H1 (cell line): ENCODE data around the gene CNFN. TPM values are rescaled to one million over a fixed set of nuclear protein-coding genes. Genes with fewer than 3 reads are reported as not detected.

Source experiments
- CTCF ChIA-PET: fragments of 300-600 bp; sonication (Branson Sonifier 250); formaldehyde crosslinking; loops from one replicate; lab custom pipeline; 2021; ENCODE audit not compliant: partially characterized antibody; lab: Charles Lee
- POLR2A ChIA-PET: fragments of 300-600 bp; sonication (Branson Sonifier 250); formaldehyde crosslinking; loops from one replicate; lab custom pipeline; 2021; ENCODE audit warnings: inconsistent platforms; ENCODE audit not compliant: partially characterized antibody; lab: Charles Lee
- DNase-seq, 2 experiments: peaks; one replicate each; pipeline versions ENCODE4 v3.0.0 to v3.0.0-alpha.2; 2010 to 2022; ENCODE audit warnings: low spot score in 2 of 2, low read depth in 1 of 2, mixed read lengths in 1 of 2
- FAIRE-seq: peaks from 2 replicates; lab custom pipeline; 2011; peaks lifted over from hg19 to GRCh38; lab: Jason Lieb, UNC
- H2AFZ ChIP-seq: 2 replicates; pipeline ENCODE4 v1.8.1; 2012; ENCODE audit warnings: low read length, inconsistent platforms
- H2AK5ac ChIP-seq: 2 replicates; pipeline ENCODE4 v1.6.1; 2013; ENCODE audit warnings: low read depth, low read length
- H2BK120ac ChIP-seq: replicated peaks from 2 replicates; pipeline ENCODE3; 2013; ENCODE audit warnings: low read depth, low read length, inconsistent platforms
- H2BK12ac ChIP-seq: 2 replicates; pipeline ENCODE4 v1.6.1; 2013; ENCODE audit warnings: low read depth, low read length
- H2BK15ac ChIP-seq: 2 replicates; pipeline ENCODE4 v1.6.1; 2013; ENCODE audit warnings: low read length
- H2BK20ac ChIP-seq: 2 replicates; pipeline ENCODE4 v1.6.1; 2013; ENCODE audit warnings: low read length
- H2BK5ac ChIP-seq: 2 replicates; pipeline ENCODE4 v1.6.1; 2013; ENCODE audit warnings: low read depth, low read length
- H3K14ac ChIP-seq: 2 replicates; pipeline ENCODE4 v1.6.1; 2013; ENCODE audit warnings: inconsistent platforms; ENCODE audit not compliant: insufficient read length
- H3K18ac ChIP-seq: 2 replicates; pipeline ENCODE4 v1.6.1; 2013; ENCODE audit warnings: low read length; ENCODE audit errors: extremely low read depth
- H3K23ac ChIP-seq: 2 replicates; pipeline ENCODE4 v1.6.1; 2013; ENCODE audit warnings: inconsistent platforms; ENCODE audit not compliant: insufficient read length
- H3K23me2 ChIP-seq: 2 replicates; pipeline ENCODE4 v1.6.1; 2013; ENCODE audit warnings: low read depth, low read length
- H3K27ac ChIP-seq: 2 replicates; pipeline ENCODE4 v1.6.1; 2011; ENCODE audit warnings: low read depth, low read length, inconsistent platforms
- H3K27me3 ChIP-seq, 4 experiments: replicated peaks in 1 of 4; 1 replicate in 1 of 4; 2 replicates in 3 of 4; pipeline versions ENCODE4 v1.6.1 to v1.8.1; 2011 to 2013; ENCODE audit warnings: low read length in 3 of 4, mild to moderate bottlenecking in 3 of 4, inconsistent platforms in 2 of 4, mixed read lengths in 2 of 4, moderate library complexity in 1 of 4; ENCODE audit not compliant: control insufficient read depth in 3 of 4, insufficient read depth in 3 of 4; ENCODE audit errors: extremely low read depth in 1 of 4
- H3K36me3 ChIP-seq, 4 experiments: 2 replicates each; pipeline versions ENCODE4 v1.6.1 to v1.8.1; 2011 to 2013; ENCODE audit warnings: mild to moderate bottlenecking in 4 of 4, low read length in 3 of 4, moderate library complexity in 2 of 4, control low read depth in 1 of 4, inconsistent platforms in 1 of 4; ENCODE audit not compliant: insufficient read depth in 4 of 4, control insufficient read depth in 2 of 4
- H3K4ac ChIP-seq: replicated peaks from 2 replicates; pipeline ENCODE3; 2013; ENCODE audit warnings: low read length, low read depth, mixed read lengths, inconsistent platforms; ENCODE audit not compliant: insufficient read length
- H3K4me1 ChIP-seq, 4 experiments: replicated peaks in 1 of 4; 1 replicate in 1 of 4; 2 replicates in 3 of 4; pipeline versions ENCODE4 v1.6.1 to v1.8.1; 2011 to 2013; ENCODE audit warnings: low read length in 3 of 4, inconsistent platforms in 2 of 4, mixed read lengths in 1 of 4; ENCODE audit not compliant: insufficient read depth in 4 of 4, control insufficient read depth in 3 of 4
- H3K4me2 ChIP-seq, 2 experiments: 2 replicates each; pipeline versions ENCODE4 v1.6.1 to v1.8.1; 2011 to 2013; ENCODE audit warnings: low read depth in 2 of 2, low read length in 2 of 2, control low read depth in 1 of 2, inconsistent platforms in 1 of 2, mild to moderate bottlenecking in 1 of 2; ENCODE audit not compliant: insufficient read depth in 1 of 2
- H3K4me3 ChIP-seq, 4 experiments: fragments of 200-600, 300-600 bp in 1 of 4; sonication (generic), shearing (Covaris generic), sonication (Bioruptor Twin) in 1 of 4; 2 replicates each; pipeline versions ENCODE4 v1.5.1 to v1.8.1; 2011 to 2016; ENCODE audit warnings: low read length in 4 of 4, low read depth in 3 of 4, control low read depth in 2 of 4, inconsistent platforms in 2 of 4, mild to moderate bottlenecking in 2 of 4, mixed read lengths in 1 of 4, moderate library complexity in 1 of 4; ENCODE audit not compliant: insufficient read depth in 2 of 4; ENCODE audit errors: extremely low read depth in 1 of 4
- H3K56ac ChIP-seq: replicated peaks from 2 replicates; pipeline ENCODE3; 2013; ENCODE audit warnings: low read depth, mild to moderate bottlenecking, mixed read lengths, low read length, inconsistent platforms; ENCODE audit not compliant: insufficient read length
- H3K79me1 ChIP-seq: 2 replicates; pipeline ENCODE4 v1.6.1; 2013; ENCODE audit warnings: low read depth, low read length, control low read depth
- H3K79me2 ChIP-seq, 2 experiments: 2 replicates each; pipeline versions ENCODE4 v1.6.1 to v1.8.1; 2012 to 2013; ENCODE audit warnings: low read length in 2 of 2, mild to moderate bottlenecking in 2 of 2, inconsistent platforms in 1 of 2; ENCODE audit not compliant: insufficient read depth in 2 of 2, control insufficient read depth in 1 of 2
- H3K9ac ChIP-seq, 4 experiments: replicated peaks in 1 of 4; 1 replicate in 1 of 4; 2 replicates in 3 of 4; pipeline versions ENCODE4 v1.6.1 to v1.8.1; 2011 to 2013; ENCODE audit warnings: low read depth in 3 of 4, low read length in 3 of 4, control low read depth in 2 of 4, mild to moderate bottlenecking in 2 of 4, moderate library complexity in 2 of 4, inconsistent platforms in 1 of 4; ENCODE audit errors: extremely low read depth in 1 of 4
- H3K9me3 ChIP-seq, 2 experiments: 2 replicates each; pipeline versions ENCODE4 v1.6.1 to v1.8.1; 2012 to 2013; ENCODE audit warnings: mild to moderate bottlenecking in 2 of 2, moderate library complexity in 2 of 2, control low read depth in 1 of 2, inconsistent platforms in 1 of 2, low read depth in 1 of 2, low read length in 1 of 2, mixed read lengths in 1 of 2; ENCODE audit not compliant: insufficient read depth in 2 of 2
- H4K20me1 ChIP-seq, 2 experiments: replicated peaks in 1 of 2; 2 replicates each; pipeline versions ENCODE3 to v1.8.1; 2011 to 2013; ENCODE audit warnings: inconsistent platforms in 2 of 2, low read length in 2 of 2, mild to moderate bottlenecking in 1 of 2; ENCODE audit not compliant: insufficient read depth in 2 of 2, control insufficient read depth in 1 of 2
- H4K5ac ChIP-seq: 2 replicates; pipeline ENCODE4 v1.6.1; 2013; ENCODE audit warnings: low read length, low read depth, mixed read lengths, inconsistent platforms; ENCODE audit not compliant: insufficient read length
- H4K8ac ChIP-seq: 2 replicates; pipeline ENCODE4 v1.8.0; 2013; ENCODE audit warnings: mild to moderate bottlenecking, moderate library complexity, low read length, inconsistent platforms; ENCODE audit not compliant: insufficient read depth; ENCODE audit errors: extremely low read depth
- H4K91ac ChIP-seq: replicated peaks from 2 replicates; pipeline ENCODE3; 2013; ENCODE audit warnings: low read length, mixed read lengths, inconsistent platforms; ENCODE audit not compliant: insufficient read length
- CBX5 ChIP-seq: fragments of 300-800, 300-1000 bp; sonication (generic); IDR thresholded peaks from 2 replicates; pipeline ENCODE4 v1.7.1; 2016; ENCODE audit warnings: antibody characterized with exemption, low read length, low read depth
- CREB1 ChIP-seq: IDR thresholded peaks from 2 replicates; pipeline ENCODE4 v1.6.1; 2012; ENCODE audit warnings: inconsistent platforms
- CTCF ChIP-seq, 3 experiments: IDR thresholded peaks; 1 replicate in 2 of 3; 2 replicates in 1 of 3; pipeline versions ENCODE4 v1.5.1 to v1.6.1; 2011; ENCODE audit warnings: low read length in 3 of 3, mild to moderate bottlenecking in 3 of 3, inconsistent platforms in 2 of 3, low read depth in 1 of 3, moderate library complexity in 1 of 3; ENCODE audit not compliant: insufficient read depth in 1 of 3; ENCODE audit errors: control extremely low read depth in 1 of 3
- RAD21 ChIP-seq, 2 experiments: IDR thresholded peaks in 1 of 2; conservative IDR thresholded peaks in 1 of 2; 2 replicates each; pipeline ENCODE4 v1.6.1; 2011; ENCODE audit warnings: low read depth in 2 of 2, low read length in 2 of 2, improper control_type of control experiment in 1 of 2, inconsistent platforms in 1 of 2, mild to moderate bottlenecking in 1 of 2, moderate library complexity in 1 of 2
- SIN3A ChIP-seq, 2 experiments: IDR thresholded peaks in 1 of 2; conservative IDR thresholded peaks in 1 of 2; 2 replicates each; pipeline ENCODE4 v1.6.1; 2011 to 2012; ENCODE audit warnings: low read length in 2 of 2, improper control_type of control experiment in 1 of 2, low read depth in 1 of 2, mild to moderate bottlenecking in 1 of 2
- YY1 ChIP-seq: IDR thresholded peaks from 2 replicates; pipeline ENCODE4 v1.6.1; 2011; ENCODE audit warnings: low read depth, mild to moderate bottlenecking, low read length
- WGBS, 2 experiments: shearing (Covaris generic) in 1 of 2; methylation state at CpG; one replicate each; pipeline versions ENCODE4 v1.1.6 to v1.1.7; 2013 to 2015; ENCODE audit warnings: low lambda C conversion rate in 2 of 2, mixed read lengths in 2 of 2, inconsistent platforms in 1 of 2, low coverage in 1 of 2, missing lambda C conversion rate in 1 of 2; ENCODE audit not compliant: insufficient replicate concordance in 2 of 2, insufficient coverage in 1 of 2, insufficient read length in 1 of 2; ENCODE audit errors: extremely low coverage in 1 of 2, missing lambda C conversion rate in 1 of 2; 5-methylcytosine and 5-hydroxymethylcytosine counted together
- polyA plus RNA-seq, 7 experiments: library from polyadenylated mRNA; depleted of rRNA in 3 of 7; stranded (reverse) in 5 of 7; unstranded in 2 of 7; fragments of >200 nt in 5 of 7; fragments of 200-250 nt in 2 of 7; gene quantifications; 1 replicate in 5 of 7; 2 replicates in 1 of 7; 4 replicates in 1 of 7; pipeline versions ENCODE4 v1.2.1 to v1.2.3, GENCODE V29; 2011 to 2013; ENCODE audit warnings: missing spikeins in 2 of 7, mixed read lengths in 2 of 7
- total RNA-seq: library from RNA; stranded (reverse); fragmentation: NEBNext Ultra II Directional; extraction: Animal tissue kit (Norgen Biotek cat#: 25700); gene quantifications from 2 replicates; pipeline ENCODE4 v1.2.1, GENCODE V29; 2021

Gene CNFN
- total and polyA plus RNA-seq, 2 of the 8 experiments (the other 6 are each of a cell fraction or from before 2014, with no cell fraction given), result 8.9 to 31.5 TPM

- H2BK12ac ChIP-seq, result no peak overlapping the region; the same call in 1 of the 2 replicates
- H4K20me1 ChIP-seq, result peaks cover 0 to 2% of the 10 kb centered on the region in 2 experiments
- POLR2A ChIA-PET, result interaction anchor here (0.6 to 1.3 kb wide), 6 partner anchors 10 to 944 kb away, joined by 3 to 6 read pairs (median 4); no protein-coding TSS in a partner anchor
- H3K4me2 ChIP-seq, result no peak overlapping the region
- H3K27me3 ChIP-seq, result no peaks in the 10 kb centered on the region
- H3K27ac ChIP-seq, result no peak overlapping the region
- 78% methylated on average over 16 of the region's 16 CpGs; no CpG with 5 or more reads in 1 of the 2 experiments for WGBS, 2 experiments
- H4K8ac ChIP-seq, result no peak overlapping the region; the same call in 1 of the 2 replicates
- CTCF ChIA-PET, result interaction anchor here (0.6 to 1.8 kb wide), 15 partner anchors 9 to 372 kb away, joined by 3 to 9 read pairs (median 4); no protein-coding TSS in a partner anchor
- no peaks in the 10 kb centered on the region for H3K23me2 ChIP-seq
- no peak overlapping the region for H3K23ac ChIP-seq
- no peak overlapping the region for H3K4ac ChIP-seq
- H3K36me3 ChIP-seq, result peaks cover 5 to 16% (median 8%) of the 10 kb centered on the region in 4 experiments; a peak in 7 of 8 replicates
- peaks cover 0 to 6% of the 10 kb centered on the region in 2 experiments; a peak in 1 of 4 replicates for H3K9me3 ChIP-seq
- peak in 1 of 2 experiments; percentile 76 for DNase-seq
- no peak overlapping the region for H2AK5ac ChIP-seq
- peaks cover 2% of the 10 kb centered on the region; the same call in 1 of the 2 replicates for H3K79me1 ChIP-seq
- H3K56ac ChIP-seq, result no peak overlapping the region
- H3K14ac ChIP-seq, result no peak overlapping the region
- peaks cover 0 to 6% (median 3%) of the 10 kb centered on the region in 4 experiments; a peak in 4 of 7 replicates for H3K4me1 ChIP-seq
- H2BK20ac ChIP-seq, result no peak overlapping the region
- H3K4me3 ChIP-seq, result no peak overlapping the region
- H3K79me2 ChIP-seq, result no peaks in the 10 kb centered on the region
- H4K5ac ChIP-seq, result no peak overlapping the region
- no peak overlapping the region for H2BK15ac ChIP-seq
- H2AFZ ChIP-seq, result no peak overlapping the region
- H3K9ac ChIP-seq, result no peak overlapping the region
- no peak overlapping the region for H2BK5ac ChIP-seq
- H3K18ac ChIP-seq, result no peak overlapping the region
- no peak overlapping the region for H4K91ac ChIP-seq
- no peak for TF ChIP-seq CBX5
- TF ChIP-seq YY1, result 0 out of 2 replicates have a peak, but pooled peaks have one; percentile 26
- peak in 1 of 2 experiments; percentile 73; a peak in 2 of 4 replicates for TF ChIP-seq SIN3A (conservative IDR thresholded peaks at IDR 0.05 in 1 of 2, IDR thresholded peaks at IDR 0.05 in 1 of 2; ENCODE audit: low read depth in 1 of 2, low read length in 2 of 2)
- peak; percentile 50 to 68 (median 64) for TF ChIP-seq CTCF (IDR thresholded peaks at IDR 0.05; ENCODE audit: control extremely low read depth in 1 of 3, insufficient read depth in 1 of 3, low read depth in 1 of 3, low read length in 3 of 3)
- peak; percentile 24; the same call in 1 of the 2 replicates for TF ChIP-seq CREB1
- peak in 1 of 2 experiments; percentile 33; a peak in 2 of 4 replicates for TF ChIP-seq RAD21 (IDR thresholded peaks at IDR 0.05 in 1 of 2, conservative IDR thresholded peaks at IDR 0.05 in 1 of 2; ENCODE audit: low read depth in 2 of 2, low read length in 2 of 2)
- no peak overlapping the region for H2BK120ac ChIP-seq
- FAIRE-seq, result peak; percentile 65
Measured at GRCh38 chr19:42360787-42361544, 29.1 kb downstream of the CNFN start.
